ENCODE measurements around the gene SECISBP2.

DNA sequence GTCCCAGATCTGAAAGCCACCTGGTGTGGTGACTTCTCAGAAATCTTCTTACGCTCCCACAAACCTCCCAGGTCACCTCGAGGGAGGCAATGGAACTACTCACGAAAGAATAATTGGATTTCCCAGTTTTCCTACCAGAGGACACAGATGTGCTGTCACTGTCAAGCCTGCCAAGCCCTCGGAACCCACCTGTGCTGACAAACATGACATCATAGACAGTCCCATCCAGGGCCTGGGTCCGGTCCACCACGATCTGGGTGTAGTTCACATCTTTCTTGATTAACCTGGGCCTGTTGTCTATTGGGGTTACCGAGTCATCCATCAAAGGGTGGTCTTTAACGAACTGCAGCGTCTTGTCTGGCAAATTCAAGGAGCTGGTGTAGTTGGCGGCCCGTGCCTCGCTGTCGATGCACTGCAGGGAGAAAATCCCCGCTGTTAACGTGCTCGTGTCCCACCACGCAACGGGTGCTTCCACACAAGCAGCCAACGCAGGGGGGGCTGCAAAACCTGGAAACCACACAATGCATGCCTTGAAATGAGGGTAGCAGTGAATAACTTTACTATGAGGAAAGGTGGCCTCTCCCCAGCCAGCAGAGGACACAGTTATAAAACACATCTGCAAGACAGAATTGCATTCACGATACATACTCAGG, 69.0 kb downstream of the SECISBP2 start:
- TF ChIP-seq, protein P1, sequence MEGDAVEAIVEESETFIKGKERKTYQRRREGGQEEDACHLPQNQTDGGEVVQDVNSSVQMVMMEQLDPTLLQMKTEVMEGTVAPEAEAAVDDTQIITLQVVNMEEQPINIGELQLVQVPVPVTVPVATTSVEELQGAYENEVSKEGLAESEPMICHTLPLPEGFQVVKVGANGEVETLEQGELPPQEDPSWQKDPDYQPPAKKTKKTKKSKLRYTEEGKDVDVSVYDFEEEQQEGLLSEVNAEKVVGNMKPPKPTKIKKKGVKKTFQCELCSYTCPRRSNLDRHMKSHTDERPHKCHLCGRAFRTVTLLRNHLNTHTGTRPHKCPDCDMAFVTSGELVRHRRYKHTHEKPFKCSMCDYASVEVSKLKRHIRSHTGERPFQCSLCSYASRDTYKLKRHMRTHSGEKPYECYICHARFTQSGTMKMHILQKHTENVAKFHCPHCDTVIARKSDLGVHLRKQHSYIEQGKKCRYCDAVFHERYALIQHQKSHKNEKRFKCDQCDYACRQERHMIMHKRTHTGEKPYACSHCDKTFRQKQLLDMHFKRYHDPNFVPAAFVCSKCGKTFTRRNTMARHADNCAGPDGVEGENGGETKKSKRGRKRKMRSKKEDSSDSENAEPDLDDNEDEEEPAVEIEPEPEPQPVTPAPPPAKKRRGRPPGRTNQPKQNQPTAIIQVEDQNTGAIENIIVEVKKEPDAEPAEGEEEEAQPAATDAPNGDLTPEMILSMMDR (IDR thresholded peaks at IDR 0.05): no peak
- TF ChIP-seq ZFX (IDR thresholded peaks at IDR 0.05; ENCODE audit: borderline replicate concordance): no peak
